ENCODE data around the gene CACNB1.
A peak's percentile ranks its signal among the peaks of the same experiment; 100 is the strongest.

The CACNB1 gene

GRCh38 chr17:39231591-39232551 is 34.4 kb upstream of the CACNB1 start:
- peak overlapping the region; percentile 89 for H3K27ac Mint-ChIP-seq
- peaks cover 4% of the 10 kb centered on the region for H3K36me3 Mint-ChIP-seq
- DNase-seq (ENCODE audit: low spot score in 2 of 2) (peak in 1 of 2 donors; percentile 61), ATAC-seq (peak; percentile 87)
- peak overlapping the region; percentile 45 for H3K4me3 Mint-ChIP-seq
- H3K4me1 Mint-ChIP-seq, result peaks cover 32% of the 10 kb centered on the region
- H3K9me3 Mint-ChIP-seq, result no peaks in the 10 kb centered on the region

- peak overlapping the region; percentile 45 for H3K4me3 Mint-ChIP-seq
- no peak for ATAC-seq
These were observed 33.7 kb upstream of the CACNB1 start for GRCh38 chr17:39231091-39231561.

GRCh38 chr17:39230361-39230760 is 32.9 kb upstream of the CACNB1 start:
- Mint-ChIP-seq H3K4me3 (no peak overlapping the region), H3K27ac (no peak overlapping the region), H3K36me3 (peaks cover 4% of the 10 kb centered on the region), H3K4me1 (peaks cover 28% of the 10 kb centered on the region), H3K9me3 (no peaks in the 10 kb centered on the region)
- ATAC-seq, result no peak
- DNase-seq (ENCODE audit: low spot score in 2 of 2), result no peak

More at GRCh38 chr17:39231091-39231561, 33.7 kb upstream of the CACNB1 start:
- H3K9me3 Mint-ChIP-seq, result no peaks in the 10 kb centered on the region
- peaks cover 4% of the 10 kb centered on the region for H3K36me3 Mint-ChIP-seq
- no peak for DNase-seq (ENCODE audit: low spot score in 2 of 2)
- peak overlapping the region; percentile 89 for H3K27ac Mint-ChIP-seq
- peaks cover 30% of the 10 kb centered on the region for H3K4me1 Mint-ChIP-seq

GRCh38 chr17:39229274-39229913 is 31.9 kb upstream of the CACNB1 start:
- Mint-ChIP-seq H3K27ac (no peak overlapping the region), H3K9me3 (no peaks in the 10 kb centered on the region)
- no peak for ATAC-seq

GRCh38 chr17:39227364-39227919 is 30.0 kb upstream of the CACNB1 start:
- Mint-ChIP-seq H3K4me3 (no peak overlapping the region), H3K9me3 (no peaks in the 10 kb centered on the region), H3K27ac (no peak overlapping the region), H3K4me1 (peaks cover 32% of the 10 kb centered on the region), H3K36me3 (peaks cover 4% of the 10 kb centered on the region)
- DNase-seq (ENCODE audit: low spot score in 2 of 2) (no peak), ATAC-seq (no peak)

More at GRCh38 chr17:39229274-39229913, 31.9 kb upstream of the CACNB1 start:
- no peak for DNase-seq (ENCODE audit: low spot score in 2 of 2)
- Mint-ChIP-seq H3K4me3 (no peak overlapping the region), H3K36me3 (peaks cover 4% of the 10 kb centered on the region), H3K4me1 (peaks cover 26% of the 10 kb centered on the region)

GRCh38 chr17:39225959-39226683 is 28.7 kb upstream of the CACNB1 start:
- Mint-ChIP-seq H3K9me3 (no peaks in the 10 kb centered on the region), H3K27ac (no peak overlapping the region), H3K4me3 (peak overlapping the region; percentile 70), H3K4me1 (peaks cover 20% of the 10 kb centered on the region), H3K36me3 (no peaks in the 10 kb centered on the region)
- ATAC-seq, result peak; percentile 74
- DNase-seq (ENCODE audit: low spot score in 2 of 2), result peak in 1 of 2 donors; percentile 68

- H3K27ac Mint-ChIP-seq, result no peak within 1 kb of the TSS
These were observed 28.0 kb upstream of the CACNB1 start, which contains the start of gene STAC2 for GRCh38 chr17:39225308-39225958. Gene STAC2, minus strand, starts transcription at chr17:39225945. Its CDS starts 443 bp downstream, at chr17:39225502.

GRCh38 chr17:39224778-39225307 is 27.4 kb upstream of the CACNB1 start:
- no peaks in the 10 kb centered on the region for H3K9me3 Mint-ChIP-seq
- peak overlapping the region; percentile 70 for H3K4me3 Mint-ChIP-seq
- peak; percentile 29 for ATAC-seq
- peaks cover 20% of the 10 kb centered on the region for H3K4me1 Mint-ChIP-seq
- no peak overlapping the region for H3K27ac Mint-ChIP-seq
- no peaks in the 10 kb centered on the region for H3K36me3 Mint-ChIP-seq
- no peak for DNase-seq (ENCODE audit: low spot score in 2 of 2)

More at GRCh38 chr17:39225308-39225958, 28.0 kb upstream of the CACNB1 start, which contains the start of gene STAC2:
- H3K4me3 Mint-ChIP-seq, result peak within 1 kb of the TSS; percentile 70
- no peaks in the 10 kb centered on the region for H3K36me3 Mint-ChIP-seq
- no peaks in the 10 kb centered on the region for H3K9me3 Mint-ChIP-seq
- ATAC-seq, result peak; percentile 53
- peaks cover 20% of the 10 kb centered on the region for H3K4me1 Mint-ChIP-seq
- no peak for DNase-seq (ENCODE audit: low spot score in 2 of 2)

GRCh38 chr17:39223907-39224777 is 26.7 kb upstream of the CACNB1 start:
- ATAC-seq (no peak), DNase-seq (ENCODE audit: low spot score in 2 of 2) (no peak)
- Mint-ChIP-seq H3K36me3 (no peaks in the 10 kb centered on the region), H3K4me1 (peaks cover 15% of the 10 kb centered on the region), H3K27ac (no peak overlapping the region), H3K9me3 (no peaks in the 10 kb centered on the region), H3K4me3 (peak overlapping the region; percentile 70)

- peak; percentile 12 for ATAC-seq
These were observed 25.7 kb upstream of the CACNB1 start for GRCh38 chr17:39222866-39223834.

GRCh38 chr17:39222151-39222550 is 24.7 kb upstream of the CACNB1 start:
- Mint-ChIP-seq H3K27ac (no peak overlapping the region), H3K36me3 (no peaks in the 10 kb centered on the region), H3K9me3 (no peaks in the 10 kb centered on the region), H3K4me1 (peaks cover 20% of the 10 kb centered on the region), H3K4me3 (no peak overlapping the region)
- DNase-seq (ENCODE audit: low spot score in 2 of 2) (no peak), ATAC-seq (no peak)

More at GRCh38 chr17:39222866-39223834, 25.7 kb upstream of the CACNB1 start:
- DNase-seq (ENCODE audit: low spot score in 2 of 2), result no peak
- Mint-ChIP-seq H3K4me1 (peaks cover 16% of the 10 kb centered on the region), H3K4me3 (peak overlapping the region; percentile 70), H3K9me3 (no peaks in the 10 kb centered on the region), H3K27ac (no peak overlapping the region), H3K36me3 (no peaks in the 10 kb centered on the region)

- Mint-ChIP-seq H3K9me3 (no peaks in the 10 kb centered on the region), H3K4me1 (peaks cover 20% of the 10 kb centered on the region), H3K4me3 (no peak overlapping the region), H3K36me3 (no peaks in the 10 kb centered on the region), H3K27ac (no peak overlapping the region)
- DNase-seq (ENCODE audit: low spot score in 2 of 2) (no peak), ATAC-seq (no peak)
These were observed 24.1 kb upstream of the CACNB1 start for GRCh38 chr17:39221572-39221971.
